ENCODE results near the gene SLC25A48. TPM values are rescaled to one million over a fixed set of nuclear protein-coding genes. Genes with fewer than 3 reads are reported as not detected.

SLC25A48 gene
- total RNA-seq, 1 donor from 2014 or later: not detected

GRCh38 chr5:135840959-135841358 is 6.5 kb downstream of the SLC25A48 start:
- Mint-ChIP-seq H3K27me3 (ENCODE audit: unreplicated experiment) (peaks cover 1% of the 10 kb centered on the region), H3K4me3 (ENCODE audit: unreplicated experiment) (no peak overlapping the region), H3K36me3 (ENCODE audit: low read depth, unreplicated experiment) (peaks cover 2% of the 10 kb centered on the region), H3K9me3 (ENCODE audit: unreplicated experiment) (peaks cover 8% of the 10 kb centered on the region), H3K27ac (ENCODE audit: unreplicated experiment) (no peak overlapping the region), H3K4me1 (ENCODE audit: unreplicated experiment) (no peaks in the 10 kb centered on the region)
- no peak for TF ChIP-seq CTCF (IDR thresholded peaks at IDR 0.05; ENCODE audit: unreplicated experiment)
- no peak for DNase-seq (ENCODE audit: low spot score)

DNA sequence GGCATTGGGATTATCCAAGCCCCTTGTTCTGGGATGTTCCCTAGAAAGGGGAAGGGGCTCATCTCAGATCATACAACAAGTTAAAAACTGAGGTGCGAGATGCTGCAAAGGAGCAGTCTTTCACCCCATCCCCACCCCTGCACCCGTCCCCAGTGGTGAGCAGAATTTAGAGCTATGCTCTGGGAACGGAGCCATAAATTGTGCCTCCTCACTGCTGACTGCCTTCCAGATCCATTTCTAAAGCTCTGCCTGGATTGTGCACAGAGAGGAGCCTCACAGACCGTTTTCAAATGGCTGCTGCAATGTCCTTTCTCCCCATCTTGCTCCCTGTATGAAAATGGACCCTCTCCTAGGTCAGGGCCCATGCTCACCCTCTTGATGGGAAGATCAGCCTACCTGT is 8.3 kb downstream of the SLC25A48 start:
- DNase-seq (ENCODE audit: low spot score): no peak
- peaks cover 2% of the 10 kb centered on the region for H3K36me3 Mint-ChIP-seq (ENCODE audit: low read depth, unreplicated experiment)
- no peak overlapping the region for H3K27ac Mint-ChIP-seq (ENCODE audit: unreplicated experiment)
- no peaks in the 10 kb centered on the region for H3K4me1 Mint-ChIP-seq (ENCODE audit: unreplicated experiment)
- H3K27me3 Mint-ChIP-seq (ENCODE audit: unreplicated experiment): peaks cover 1% of the 10 kb centered on the region
- H3K4me3 Mint-ChIP-seq (ENCODE audit: unreplicated experiment): no peak overlapping the region
- peaks cover 8% of the 10 kb centered on the region for H3K9me3 Mint-ChIP-seq (ENCODE audit: unreplicated experiment)
- no peak for TF ChIP-seq CTCF (IDR thresholded peaks at IDR 0.05; ENCODE audit: unreplicated experiment)

DNA sequence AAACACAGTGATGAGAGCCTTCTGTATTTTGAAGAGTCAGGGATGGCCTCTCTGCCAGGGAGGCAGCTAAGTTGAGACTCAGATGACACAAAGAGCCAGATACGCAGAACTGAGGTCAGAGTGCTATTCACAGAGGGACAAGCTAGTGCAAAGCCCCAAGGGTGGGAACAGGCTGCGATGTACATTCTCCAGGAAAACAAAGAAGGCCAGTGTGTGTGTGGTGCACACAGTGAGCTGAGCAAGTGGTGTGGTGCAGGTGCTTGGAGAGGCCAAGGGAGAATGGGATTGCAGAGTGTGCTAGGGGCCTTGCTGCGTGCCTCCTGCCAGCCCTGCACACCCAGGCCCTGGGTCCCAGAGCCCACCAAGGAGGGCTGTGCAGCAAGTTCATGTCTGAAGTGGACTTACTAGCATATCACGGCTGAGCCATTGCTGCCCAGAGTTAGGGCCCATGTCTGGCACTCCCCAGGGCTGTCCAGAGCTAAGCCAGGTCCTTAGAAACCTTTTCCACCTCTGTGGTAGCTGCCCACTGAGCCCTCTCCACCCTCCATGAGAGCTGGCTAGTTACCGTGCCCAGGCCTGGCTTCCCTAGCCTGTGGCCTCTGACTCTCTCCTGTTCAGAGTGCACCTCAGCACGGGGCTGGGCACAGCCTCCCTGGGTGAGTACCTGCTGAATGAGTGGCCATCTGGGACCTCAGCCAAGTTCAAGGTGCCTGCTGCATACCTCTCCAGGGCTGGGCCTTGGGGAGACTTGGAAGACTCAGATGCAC is 9.3 kb downstream of the SLC25A48 start:
- no peaks in the 10 kb centered on the region for H3K27me3 Mint-ChIP-seq (ENCODE audit: unreplicated experiment)
- H3K27ac Mint-ChIP-seq (ENCODE audit: unreplicated experiment): no peak overlapping the region
- no peak overlapping the region for H3K4me3 Mint-ChIP-seq (ENCODE audit: unreplicated experiment)
- no peak for TF ChIP-seq CTCF (IDR thresholded peaks at IDR 0.05; ENCODE audit: unreplicated experiment)
- H3K4me1 Mint-ChIP-seq (ENCODE audit: unreplicated experiment): no peaks in the 10 kb centered on the region
- peaks cover 3% of the 10 kb centered on the region for H3K9me3 Mint-ChIP-seq (ENCODE audit: unreplicated experiment)
- no peak for DNase-seq (ENCODE audit: low spot score)
- peaks cover 2% of the 10 kb centered on the region for H3K36me3 Mint-ChIP-seq (ENCODE audit: low read depth, unreplicated experiment)

- Mint-ChIP-seq H3K4me3 (ENCODE audit: unreplicated experiment) (no peak overlapping the region), H3K27ac (ENCODE audit: unreplicated experiment) (no peak overlapping the region), H3K27me3 (ENCODE audit: unreplicated experiment) (no peaks in the 10 kb centered on the region), H3K9me3 (ENCODE audit: unreplicated experiment) (no peaks in the 10 kb centered on the region), H3K4me1 (ENCODE audit: unreplicated experiment) (no peaks in the 10 kb centered on the region), H3K36me3 (ENCODE audit: low read depth, unreplicated experiment) (no peaks in the 10 kb centered on the region)
- no peak for TF ChIP-seq CTCF (IDR thresholded peaks at IDR 0.05; ENCODE audit: unreplicated experiment)
- DNase-seq (ENCODE audit: low spot score): no peak
Observed at GRCh38 chr5:135846311-135846710, 11.8 kb downstream of the SLC25A48 start.

DNA sequence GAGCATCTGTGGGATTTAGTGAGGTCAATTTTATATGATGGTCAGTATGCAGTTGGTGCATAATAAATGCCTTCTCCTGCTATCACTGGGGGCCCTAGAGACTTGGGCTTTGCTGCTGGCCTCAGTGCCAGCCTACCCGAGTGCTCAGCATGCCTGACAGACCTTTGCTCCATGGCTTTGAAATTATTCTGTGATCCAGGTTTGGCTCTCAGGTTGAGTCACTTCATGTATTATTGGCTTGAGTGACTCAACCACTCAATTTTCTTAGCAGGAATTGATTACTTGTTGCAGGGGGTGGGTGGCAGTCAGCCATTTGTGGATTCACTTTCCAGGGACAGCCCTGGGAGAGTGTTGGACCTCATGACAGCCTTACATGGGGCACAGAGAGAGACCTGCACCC is 13.5 kb downstream of the SLC25A48 start:
- no peaks in the 10 kb centered on the region for H3K9me3 Mint-ChIP-seq (ENCODE audit: unreplicated experiment)
- no peak for DNase-seq (ENCODE audit: low spot score)
- H3K36me3 Mint-ChIP-seq (ENCODE audit: low read depth, unreplicated experiment): no peaks in the 10 kb centered on the region
- H3K27ac Mint-ChIP-seq (ENCODE audit: unreplicated experiment): no peak overlapping the region
- no peak for TF ChIP-seq CTCF (IDR thresholded peaks at IDR 0.05; ENCODE audit: unreplicated experiment)
- H3K4me3 Mint-ChIP-seq (ENCODE audit: unreplicated experiment): no peak overlapping the region
- H3K27me3 Mint-ChIP-seq (ENCODE audit: unreplicated experiment): peaks cover 1% of the 10 kb centered on the region
- no peaks in the 10 kb centered on the region for H3K4me1 Mint-ChIP-seq (ENCODE audit: unreplicated experiment)
